CD8-positive, alpha-beta memory T cell (primary cell): ENCODE data around the gene QRICH1. TPM values are rescaled to one million over a fixed set of nuclear protein-coding genes. Genes with fewer than 3 reads are reported as not detected.

Experiments
- CTCF ChIA-PET: fragments of 350-600 bp; sonication (Branson Sonifier 250); formaldehyde crosslinking; loops from one replicate; lab custom pipeline; 2021; ENCODE audit warnings: antibody characterized with exemption; lab: Charles Lee
- POLR2A ChIA-PET: fragments of 350-600 bp; sonication (Branson Sonifier 250); formaldehyde crosslinking; loops from one replicate; lab custom pipeline; 2021; ENCODE audit warnings: antibody characterized with exemption; lab: Charles Lee
- DNase-seq, 5 donors: peaks; one replicate each; pipeline versions ENCODE4 v3.0.0 to v3.0.0-alpha.2; 2020 to 2022; ENCODE audit warnings: mixed read lengths in 1 of 5
- H3K27ac ChIP-seq: one replicate; pipeline ENCODE4 v1.7.0; 2013; ENCODE audit warnings: low read depth, mild to moderate bottlenecking, low read length, moderate library complexity
- H3K27me3 ChIP-seq: 2 replicates; pipeline ENCODE4 v1.7.0; 2013; ENCODE audit warnings: low read length, mild to moderate bottlenecking; ENCODE audit not compliant: insufficient read depth, poor library complexity, severe bottlenecking
- H3K36me3 ChIP-seq: 2 replicates; pipeline ENCODE4 v1.7.0; 2013; ENCODE audit warnings: mild to moderate bottlenecking, low read length, moderate library complexity; ENCODE audit not compliant: insufficient read depth
- H3K4me1 ChIP-seq: 2 replicates; pipeline ENCODE4 v1.7.0; 2013; ENCODE audit warnings: mild to moderate bottlenecking, low read length, moderate library complexity; ENCODE audit not compliant: insufficient read depth
- H3K4me3 ChIP-seq: 2 replicates; pipeline ENCODE4 v1.7.0; 2013; ENCODE audit warnings: mild to moderate bottlenecking, low read length
- H3K9me3 ChIP-seq: 2 replicates; pipeline ENCODE4 v1.7.0; 2013; ENCODE audit warnings: mild to moderate bottlenecking, low read length
- H3K27ac Mint-ChIP-seq, 8 donors: one replicate each; pipeline ENCODE4 v1.8.0; 2020 to 2021; ENCODE audit warnings: mixed read lengths in 8 of 8, mild to moderate bottlenecking in 6 of 8, inconsistent platforms in 3 of 8, moderate library complexity in 3 of 8
- H3K27me3 Mint-ChIP-seq, 2 donors: one replicate each; pipeline ENCODE4 v1.8.0; 2020 to 2021; ENCODE audit warnings: mixed read lengths in 2 of 2, mild to moderate bottlenecking in 1 of 2, moderate library complexity in 1 of 2
- H3K36me3 Mint-ChIP-seq, 3 donors: one replicate each; pipeline ENCODE4 v1.8.0; 2020 to 2021; ENCODE audit warnings: mixed read lengths in 3 of 3, inconsistent platforms in 1 of 3, mild to moderate bottlenecking in 1 of 3
- H3K4me1 Mint-ChIP-seq, 3 donors: one replicate each; pipeline ENCODE4 v1.8.0; 2020 to 2021; ENCODE audit warnings: mixed read lengths in 3 of 3, inconsistent platforms in 1 of 3, mild to moderate bottlenecking in 1 of 3
- H3K4me3 Mint-ChIP-seq, 7 donors: one replicate each; pipeline ENCODE4 v1.8.0; 2020 to 2021; ENCODE audit warnings: mixed read lengths in 7 of 7, mild to moderate bottlenecking in 6 of 7, moderate library complexity in 4 of 7, inconsistent platforms in 2 of 7
- H3K9me3 Mint-ChIP-seq, 5 donors: one replicate each; pipeline ENCODE4 v1.8.0; 2020 to 2022; ENCODE audit warnings: mixed read lengths in 5 of 5, mild to moderate bottlenecking in 3 of 5, moderate library complexity in 2 of 5, inconsistent platforms in 1 of 5
- polyA plus RNA-seq: library from polyadenylated mRNA; unstranded; fragments of 300-500 nt; fragmentation: Illumina TruSeq; gene quantifications from one replicate; pipeline ENCODE4 v1.2.3, GENCODE V29; 2021
- total RNA-seq, 2 experiments: library from RNA; stranded (reverse); gene quantifications; one replicate each; pipeline ENCODE4 v1.2.3, GENCODE V29; 2021

The QRICH1 gene
- total and polyA plus RNA-seq, 3 experiments from 2014 or later, result 30.5 to 134 (median 122) TPM

GRCh38 chr3:49058011-49058410, 35.9 kb downstream of the QRICH1 start:
- Mint-ChIP-seq H3K4me3 (no peak overlapping the region), H3K27ac (peak overlapping the region in 2 of 8 donors; percentile 11 to 27), H3K36me3 (peaks cover 0 to 65% (median 13%) of the 10 kb centered on the region in 3 donors), H3K27me3 (no peaks in the 10 kb centered on the region), H3K9me3 (no peaks in the 10 kb centered on the region), H3K4me1 (peaks cover 1 to 15% (median 5%) of the 10 kb centered on the region in 3 donors)
- H3K9me3 ChIP-seq, result no peaks in the 10 kb centered on the region
- CTCF ChIA-PET, result no interaction called here
- POLR2A ChIA-PET, result no interaction called here
- no peak overlapping the region for H3K4me3 ChIP-seq
- DNase-seq, result no peak
- H3K4me1 ChIP-seq, result no peaks in the 10 kb centered on the region
- no peak overlapping the region for H3K27ac ChIP-seq
- no peaks in the 10 kb centered on the region for H3K27me3 ChIP-seq
- H3K36me3 ChIP-seq, result peaks cover 42% of the 10 kb centered on the region

DNA sequence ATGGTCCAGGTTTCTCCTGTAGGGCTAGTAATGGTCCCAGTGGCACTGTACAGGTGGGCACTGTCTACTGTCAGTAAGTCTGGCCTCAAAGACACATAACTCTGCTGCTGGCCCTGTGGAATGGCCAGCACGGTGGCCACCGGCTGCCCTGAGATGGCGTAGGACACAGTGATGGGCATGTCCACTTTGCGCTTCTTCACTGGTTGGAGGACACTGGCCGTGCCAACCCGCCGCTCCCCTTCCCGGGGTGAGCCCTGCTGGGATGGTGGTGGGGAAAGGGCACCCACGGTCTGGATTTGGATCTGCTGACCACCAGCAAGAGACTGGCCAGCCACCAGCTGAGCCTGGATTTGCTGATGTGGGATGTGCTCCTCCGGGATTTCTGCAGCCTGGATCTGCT, 36.6 kb downstream of the QRICH1 start:
- H3K27me3 ChIP-seq, result no peaks in the 10 kb centered on the region
- DNase-seq, result no peak
- Mint-ChIP-seq H3K27me3 (no peaks in the 10 kb centered on the region), H3K9me3 (no peaks in the 10 kb centered on the region), H3K4me1 (peaks cover 4 to 15% (median 5%) of the 10 kb centered on the region in 3 donors), H3K4me3 (no peak overlapping the region), H3K36me3 (peaks cover 0 to 67% (median 15%) of the 10 kb centered on the region in 3 donors), H3K27ac (peak overlapping the region in 1 of 8 donors; percentile 27)
- H3K4me3 ChIP-seq, result no peak overlapping the region
- H3K27ac ChIP-seq, result no peak overlapping the region
- CTCF ChIA-PET, result no interaction called here
- POLR2A ChIA-PET, result no interaction called here
- no peaks in the 10 kb centered on the region for H3K9me3 ChIP-seq
- peaks cover 42% of the 10 kb centered on the region for H3K36me3 ChIP-seq
- no peaks in the 10 kb centered on the region for H3K4me1 ChIP-seq

- Mint-ChIP-seq H3K4me1 (peaks cover 12 to 31% (median 18%) of the 10 kb centered on the region in 3 donors), H3K27ac (peak overlapping the region in 5 of 8 donors; percentile 8 to 79 (median 34)), H3K4me3 (no peak overlapping the region), H3K9me3 (no peaks in the 10 kb centered on the region), H3K27me3 (no peaks in the 10 kb centered on the region), H3K36me3 (peaks cover 0 to 76% (median 18%) of the 10 kb centered on the region in 3 donors)
- Histone ChIP-seq H3K36me3 (peaks cover 39% of the 10 kb centered on the region), H3K4me1 (no peaks in the 10 kb centered on the region), H3K27me3 (no peaks in the 10 kb centered on the region), H3K27ac (no peak overlapping the region), H3K4me3 (no peak overlapping the region), H3K9me3 (no peaks in the 10 kb centered on the region)
- ChIA-PET POLR2A (no interaction called here), CTCF (interaction anchor here (1.6 kb wide), 1 partner anchor 32 kb away, joined by 5 read pairs; the partner anchor contains the start of gene NDUFAF3)
- no peak for DNase-seq
These were observed 39.5 kb downstream of the QRICH1 start for GRCh38 chr3:49054344-49054862.

DNA sequence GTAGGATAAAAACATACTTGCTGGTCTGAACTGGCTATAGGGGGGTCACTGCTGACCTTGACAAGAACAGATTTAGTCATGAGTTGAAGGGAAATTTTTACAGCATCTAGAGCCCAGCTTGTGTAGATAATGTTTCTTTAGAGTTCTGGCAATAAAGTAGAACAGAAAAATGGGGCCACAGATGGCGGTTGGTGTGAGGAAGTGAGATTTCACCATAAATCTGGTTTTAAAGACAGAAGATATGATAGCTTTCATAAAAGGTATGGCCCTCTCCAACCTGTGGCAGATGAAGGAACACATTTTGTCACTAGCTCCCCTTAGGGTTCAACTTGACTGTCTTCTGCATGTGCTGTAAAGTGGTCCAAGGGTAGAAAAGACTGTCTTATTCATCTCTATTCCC, 40.3 kb downstream of the QRICH1 start:
- Mint-ChIP-seq H3K4me1 (peaks cover 12 to 31% (median 18%) of the 10 kb centered on the region in 3 donors), H3K27ac (peak overlapping the region in 1 of 8 donors; percentile 79), H3K9me3 (no peaks in the 10 kb centered on the region), H3K36me3 (peaks cover 0 to 74% (median 18%) of the 10 kb centered on the region in 3 donors), H3K27me3 (no peaks in the 10 kb centered on the region), H3K4me3 (no peak overlapping the region)
- Histone ChIP-seq H3K36me3 (peaks cover 39% of the 10 kb centered on the region), H3K4me3 (no peak overlapping the region), H3K9me3 (no peaks in the 10 kb centered on the region), H3K27me3 (no peaks in the 10 kb centered on the region), H3K27ac (no peak overlapping the region), H3K4me1 (no peaks in the 10 kb centered on the region)
- ChIA-PET CTCF (no interaction called here), POLR2A (interaction anchor here (0.7 kb wide), 2 partner anchors 12 to 221 kb away, joined by 3 to 4 read pairs; no protein-coding TSS in a partner anchor)
- DNase-seq, result no peak

DNA sequence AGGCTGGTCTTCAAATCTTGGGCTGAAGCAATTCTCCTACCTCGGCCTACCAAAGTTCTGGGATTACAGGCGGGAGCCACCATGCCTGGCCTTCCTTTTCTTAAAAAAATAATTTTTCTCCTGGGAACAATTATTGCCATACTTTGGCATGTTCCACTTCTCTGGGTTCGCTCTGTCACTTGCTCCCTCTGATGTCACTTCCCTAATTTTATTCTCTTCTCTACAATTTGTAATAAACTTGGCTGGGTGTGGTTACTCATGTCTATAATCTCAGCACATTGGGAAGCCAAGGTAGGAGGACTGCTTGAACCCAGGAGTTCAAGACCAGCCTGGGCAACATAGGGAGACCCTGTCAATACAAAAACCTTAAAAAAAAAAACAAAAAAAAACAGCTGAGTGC, 58.6 kb downstream of the QRICH1 start:
- ChIA-PET CTCF (no interaction called here), POLR2A (interaction anchor here (0.5 kb wide), 1 partner anchor 26 kb away, joined by 4 read pairs; no protein-coding TSS in a partner anchor)
- no peak overlapping the region for H3K4me3 Mint-ChIP-seq
- H3K9me3 ChIP-seq, result no peaks in the 10 kb centered on the region
- peaks cover 0 to 2% (median 0%) of the 10 kb centered on the region in 3 donors for H3K4me1 Mint-ChIP-seq
- H3K36me3 Mint-ChIP-seq, result peaks cover 0 to 69% (median 12%) of the 10 kb centered on the region in 3 donors
- H3K27ac Mint-ChIP-seq, result no peak overlapping the region
- DNase-seq, result no peak
- H3K27me3 Mint-ChIP-seq, result peaks cover 0 to 2% of the 10 kb centered on the region in 2 donors
- H3K9me3 Mint-ChIP-seq, result no peaks in the 10 kb centered on the region
- H3K27me3 ChIP-seq, result no peaks in the 10 kb centered on the region
- H3K4me1 ChIP-seq, result no peaks in the 10 kb centered on the region
- H3K4me3 ChIP-seq, result no peak overlapping the region
- no peak overlapping the region for H3K27ac ChIP-seq
- H3K36me3 ChIP-seq, result peaks cover 46% of the 10 kb centered on the region

- Histone ChIP-seq H3K4me1 (peaks cover 2% of the 10 kb centered on the region), H3K9me3 (no peaks in the 10 kb centered on the region), H3K4me3 (no peak overlapping the region), H3K27me3 (no peaks in the 10 kb centered on the region), H3K36me3 (peaks cover 46% of the 10 kb centered on the region), H3K27ac (no peak overlapping the region)
- ChIA-PET CTCF (interaction anchor here (1.2 kb wide), 1 partner anchor 47 kb away, joined by 7 read pairs; no protein-coding TSS in a partner anchor), POLR2A (interaction anchor here (0.5 to 0.8 kb wide), 2 partner anchors 13 to 25 kb away, joined by 3 to 4 read pairs; partner anchors contain the start of gene NDUFAF3)
- Mint-ChIP-seq H3K4me1 (peaks cover under 1 to 2% (median 1%) of the 10 kb centered on the region in 3 donors), H3K27me3 (peaks cover 0 to 2% of the 10 kb centered on the region in 2 donors), H3K9me3 (no peaks in the 10 kb centered on the region), H3K27ac (peak overlapping the region in 2 of 8 donors; percentile 17 to 59), H3K36me3 (peaks cover 0 to 69% (median 12%) of the 10 kb centered on the region in 3 donors), H3K4me3 (no peak overlapping the region)
- DNase-seq, result no peak
These were observed 59.2 kb downstream of the QRICH1 start for GRCh38 chr3:49034650-49035049.

DNA sequence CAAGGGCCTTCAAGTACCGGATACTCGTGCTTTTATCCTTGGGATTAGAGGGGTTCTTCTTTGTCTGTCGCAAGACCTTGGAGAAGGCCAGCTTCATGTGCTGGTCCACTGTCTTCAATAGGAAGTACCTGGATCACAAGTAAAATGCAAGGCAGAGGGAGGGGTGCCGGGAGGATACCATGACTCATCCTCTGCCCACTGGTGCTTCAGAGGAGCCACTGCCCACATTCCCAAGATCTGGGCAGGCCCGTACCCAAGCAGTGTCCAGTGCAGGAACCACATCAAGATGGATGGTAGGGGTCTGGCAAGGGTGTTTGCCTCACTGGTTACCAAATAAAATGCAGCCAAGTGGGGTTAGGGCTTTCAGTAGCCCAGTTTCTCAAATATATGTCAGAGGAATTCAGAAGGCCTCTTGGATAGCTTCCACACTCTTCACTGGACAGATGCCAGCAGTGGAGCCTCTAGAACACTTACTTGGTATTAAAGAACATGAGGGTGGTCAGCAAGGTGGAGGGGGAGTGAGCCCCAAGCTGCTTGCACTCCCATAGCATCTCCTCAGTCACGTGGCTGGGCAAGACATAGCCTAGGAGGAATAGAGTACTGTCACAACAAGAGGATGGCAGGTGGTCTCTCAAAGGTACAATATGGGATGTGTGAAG, 61.1 kb downstream of the QRICH1 start:
- peak overlapping the region in 3 of 8 donors; percentile 21 to 95 (median 67) for H3K27ac Mint-ChIP-seq
- H3K27me3 Mint-ChIP-seq, result peaks cover 0 to 2% of the 10 kb centered on the region in 2 donors
- H3K36me3 Mint-ChIP-seq, result peaks cover 0 to 73% (median 12%) of the 10 kb centered on the region in 3 donors
- H3K4me3 Mint-ChIP-seq, result no peak overlapping the region
- CTCF ChIA-PET, result interaction anchor here (1.2 to 2.0 kb wide), 2 partner anchors 11 to 45 kb away, joined by 3 to 11 read pairs; partner anchors contain the start of gene NDUFAF3
- H3K9me3 Mint-ChIP-seq, result peaks cover 0 to 2% (median 0%) of the 10 kb centered on the region in 5 donors
- POLR2A ChIA-PET, result no interaction called here
- no peaks in the 10 kb centered on the region for H3K27me3 ChIP-seq
- H3K4me1 ChIP-seq, result peaks cover 16% of the 10 kb centered on the region
- no peak overlapping the region for H3K4me3 ChIP-seq
- no peaks in the 10 kb centered on the region for H3K9me3 ChIP-seq
- peaks cover 18 to 20% (median 19%) of the 10 kb centered on the region in 3 donors for H3K4me1 Mint-ChIP-seq
- H3K27ac ChIP-seq, result no peak overlapping the region
- no peak for DNase-seq
- peaks cover 46% of the 10 kb centered on the region for H3K36me3 ChIP-seq
